MM.1S (cell line): ENCODE measurements around the gene ZEB2.

ENCODE experiments used
- DNase-seq: peaks from one replicate; pipeline ENCODE4 v3.0.0-alpha.2; 2015
- H2AFZ ChIP-seq: fragments of 300-600 bp; sonication (generic); 2 replicates; pipeline ENCODE4 v1.6.0; 2016; ENCODE audit warnings: antibody characterized with exemption, low read length
- H3F3A ChIP-seq: fragments of 300-600 bp; sonication (generic); 2 replicates; pipeline ENCODE4 v1.6.1; 2016; ENCODE audit warnings: mild to moderate bottlenecking, antibody characterized with exemption, low read length, moderate library complexity, mixed read lengths; ENCODE audit not compliant: insufficient read depth
- H3K27ac ChIP-seq: fragments of 300-600 bp; sonication (generic); 2 replicates; pipeline ENCODE4 v1.5.1; 2016; ENCODE audit warnings: mild to moderate bottlenecking, low read length
- H3K27me3 ChIP-seq: fragments of 300-600 bp; sonication (generic); replicated peaks from 2 replicates; pipeline ENCODE4 v1.6.0; 2016; ENCODE audit warnings: low read length; ENCODE audit not compliant: insufficient read depth
- H3K36me3 ChIP-seq: fragments of 300-600 bp; sonication (generic); replicated peaks from 2 replicates; pipeline ENCODE4 v1.6.1; 2016; ENCODE audit warnings: mild to moderate bottlenecking, low read length, mixed read lengths; ENCODE audit not compliant: insufficient read depth
- H3K4me1 ChIP-seq: fragments of 300-600 bp; sonication (generic); 2 replicates; pipeline ENCODE4 v1.6.1; 2016; ENCODE audit warnings: low read length, mixed read lengths
- H3K4me2 ChIP-seq: fragments of 300-600 bp; sonication (generic); 2 replicates; pipeline ENCODE4 v1.6.0; 2016; ENCODE audit warnings: low read depth, low read length
- H3K4me3 ChIP-seq: fragments of 300-600 bp; sonication (generic); 2 replicates; pipeline ENCODE4 v1.5.1; 2016; ENCODE audit warnings: low read length, mixed read lengths
- H3K79me2 ChIP-seq: fragments of 300-600 bp; sonication (generic); 2 replicates; pipeline ENCODE4 v1.6.1; 2016; ENCODE audit warnings: mixed run types, low read length, mixed read lengths
- H3K9ac ChIP-seq: fragments of 300-600 bp; sonication (generic); 2 replicates; pipeline ENCODE4 v1.6.1; 2016; ENCODE audit warnings: low read length, mixed read lengths
- H3K9me2 ChIP-seq: fragments of 300-600 bp; sonication (generic); replicated peaks from 2 replicates; pipeline ENCODE4 v1.6.1; 2016; ENCODE audit warnings: mild to moderate bottlenecking, low read length, mixed read lengths; ENCODE audit not compliant: insufficient read depth
- H3K9me3 ChIP-seq: fragments of 300-600 bp; sonication (generic); replicated peaks from 2 replicates; pipeline ENCODE4 v1.6.1; 2016; ENCODE audit warnings: mild to moderate bottlenecking, low read length, mixed read lengths; ENCODE audit not compliant: insufficient read depth
- H4K20me1 ChIP-seq: fragments of 300-600 bp; sonication (generic); 2 replicates; pipeline ENCODE4 v1.6.1; 2016; ENCODE audit warnings: mild to moderate bottlenecking, low read length, moderate library complexity, mixed read lengths; ENCODE audit not compliant: insufficient read depth
- EZH2 ChIP-seq: fragments of 300-600 bp; sonication (generic); optimal IDR thresholded peaks from 2 replicates; pipeline ENCODE3; 2017; ENCODE audit warnings: low read depth, mild to moderate bottlenecking, antibody characterized with exemption, low read length, mixed read lengths
- EZH2phosphoT487 ChIP-seq: fragments of 300-600 bp; sonication (generic); IDR thresholded peaks from 2 replicates; pipeline ENCODE4 v1.6.1; 2018; ENCODE audit warnings: antibody characterized with exemption, low read length
- TF ChIP-seq, protein P1 (sequence below): fragments of 300-600 bp; sonication (generic); IDR thresholded peaks from 2 replicates; pipeline ENCODE4 v1.5.1; 2016; ENCODE audit warnings: antibody characterized with exemption, low read length, mixed read lengths

ZEB2 gene

DNA sequence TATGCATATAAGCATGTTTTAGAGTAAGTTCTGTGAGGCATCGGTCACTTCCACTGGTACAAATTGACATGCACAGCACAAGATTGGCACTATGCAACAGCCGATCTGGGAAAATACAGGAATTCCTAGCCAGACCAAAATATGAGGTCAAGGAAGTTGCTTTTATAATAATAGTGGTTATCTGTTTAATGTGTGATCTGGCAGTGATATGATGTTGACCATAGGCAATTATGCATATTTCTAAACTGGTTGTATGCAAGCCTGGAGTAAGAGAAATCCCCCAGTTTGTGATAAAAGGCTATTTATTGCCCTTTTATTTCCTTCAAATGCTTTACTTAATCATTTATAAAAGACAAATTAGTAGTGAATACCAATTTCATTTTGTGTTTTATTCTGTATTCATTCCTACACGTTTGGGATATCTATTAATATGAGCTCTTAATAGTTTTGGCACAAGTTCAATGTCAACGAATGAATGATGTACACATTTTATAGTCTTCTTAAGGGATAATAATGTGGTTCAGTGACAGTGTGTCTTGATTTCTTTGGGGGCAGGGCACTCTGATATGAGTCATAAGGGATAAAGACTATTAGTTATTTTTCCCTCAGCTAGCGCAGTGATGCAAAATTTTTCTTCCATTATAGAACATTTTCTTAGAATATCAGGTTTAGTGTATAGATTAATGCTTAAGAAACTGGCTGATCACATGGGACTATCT, 34.7 kb upstream of the ZEB2 start:
- no peaks in the 10 kb centered on the region for H3K36me3 ChIP-seq
- no peak overlapping the region for H3K4me3 ChIP-seq
- no peaks in the 10 kb centered on the region for H3K4me1 ChIP-seq
- no peak overlapping the region for H3K4me2 ChIP-seq
- H3K27me3 ChIP-seq: no peaks in the 10 kb centered on the region
- no peak overlapping the region for H2AFZ ChIP-seq
- H3K27ac ChIP-seq: no peak overlapping the region
- DNase-seq: no peak
- H3F3A ChIP-seq: no peaks in the 10 kb centered on the region
- no peak overlapping the region for H3K9ac ChIP-seq
- no peaks in the 10 kb centered on the region for H4K20me1 ChIP-seq
- TF ChIP-seq, protein P1, sequence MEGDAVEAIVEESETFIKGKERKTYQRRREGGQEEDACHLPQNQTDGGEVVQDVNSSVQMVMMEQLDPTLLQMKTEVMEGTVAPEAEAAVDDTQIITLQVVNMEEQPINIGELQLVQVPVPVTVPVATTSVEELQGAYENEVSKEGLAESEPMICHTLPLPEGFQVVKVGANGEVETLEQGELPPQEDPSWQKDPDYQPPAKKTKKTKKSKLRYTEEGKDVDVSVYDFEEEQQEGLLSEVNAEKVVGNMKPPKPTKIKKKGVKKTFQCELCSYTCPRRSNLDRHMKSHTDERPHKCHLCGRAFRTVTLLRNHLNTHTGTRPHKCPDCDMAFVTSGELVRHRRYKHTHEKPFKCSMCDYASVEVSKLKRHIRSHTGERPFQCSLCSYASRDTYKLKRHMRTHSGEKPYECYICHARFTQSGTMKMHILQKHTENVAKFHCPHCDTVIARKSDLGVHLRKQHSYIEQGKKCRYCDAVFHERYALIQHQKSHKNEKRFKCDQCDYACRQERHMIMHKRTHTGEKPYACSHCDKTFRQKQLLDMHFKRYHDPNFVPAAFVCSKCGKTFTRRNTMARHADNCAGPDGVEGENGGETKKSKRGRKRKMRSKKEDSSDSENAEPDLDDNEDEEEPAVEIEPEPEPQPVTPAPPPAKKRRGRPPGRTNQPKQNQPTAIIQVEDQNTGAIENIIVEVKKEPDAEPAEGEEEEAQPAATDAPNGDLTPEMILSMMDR: no peak
- TF ChIP-seq EZH2phosphoT487: no peak
- TF ChIP-seq EZH2: no peak
- H3K79me2 ChIP-seq: no peaks in the 10 kb centered on the region
- H3K9me3 ChIP-seq: no peaks in the 10 kb centered on the region
- no peaks in the 10 kb centered on the region for H3K9me2 ChIP-seq

DNA sequence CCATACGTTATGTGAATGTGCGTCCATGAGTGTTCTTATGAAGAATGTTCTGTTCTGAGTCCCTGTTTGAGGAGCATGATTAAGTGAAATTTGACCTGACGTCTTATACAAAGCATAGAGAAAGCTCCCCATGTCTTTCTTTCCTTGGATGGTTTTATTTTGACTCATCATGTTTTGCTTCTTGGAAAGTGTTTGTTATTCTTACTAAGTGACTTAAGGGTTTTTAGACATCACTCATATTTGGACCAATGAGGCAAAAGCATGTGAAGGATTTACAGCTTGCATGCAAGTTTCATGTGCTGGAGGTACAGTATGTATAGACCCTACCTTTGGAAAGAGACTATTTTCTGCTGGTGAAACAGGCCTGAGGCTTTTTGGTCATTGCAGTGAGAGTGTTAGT, 33.5 kb upstream of the ZEB2 start:
- Histone ChIP-seq H3K4me3 (no peak overlapping the region), H3K9me2 (no peaks in the 10 kb centered on the region), H3K9ac (no peak overlapping the region), H3K27me3 (no peaks in the 10 kb centered on the region), H3K4me1 (peaks cover 3% of the 10 kb centered on the region; the same call in 1 of the 2 replicates), H3K79me2 (no peaks in the 10 kb centered on the region), H3K36me3 (no peaks in the 10 kb centered on the region), H4K20me1 (no peaks in the 10 kb centered on the region), H3K4me2 (no peak overlapping the region), H3K27ac (no peak overlapping the region), H3K9me3 (no peaks in the 10 kb centered on the region), H3F3A (no peaks in the 10 kb centered on the region), H2AFZ (no peak overlapping the region)
- TF ChIP-seq, protein P1: no peak
- TF ChIP-seq EZH2phosphoT487 (no peak), EZH2 (no peak)
- DNase-seq: no peak

- Histone ChIP-seq H4K20me1 (no peaks in the 10 kb centered on the region), H3K4me1 (peaks cover 8% of the 10 kb centered on the region), H3K36me3 (no peaks in the 10 kb centered on the region), H3F3A (no peaks in the 10 kb centered on the region), H3K27me3 (no peaks in the 10 kb centered on the region), H3K79me2 (no peaks in the 10 kb centered on the region), H3K27ac (no peak overlapping the region), H3K9ac (no peak overlapping the region), H2AFZ (no peak overlapping the region), H3K9me3 (no peaks in the 10 kb centered on the region), H3K9me2 (no peaks in the 10 kb centered on the region), H3K4me2 (no peak overlapping the region), H3K4me3 (no peak overlapping the region)
- DNase-seq: no peak
- TF ChIP-seq EZH2phosphoT487 (no peak), EZH2 (no peak)
- TF ChIP-seq, protein P1: no peak
Measured at GRCh38 chr2:144552821-144553220, 32.9 kb upstream of the ZEB2 start.
